Panc1 (cell line): ENCODE results near the gene FLOT2.

Experiments
- POLR2AphosphoS5 ChIP-seq: IDR thresholded peaks from 2 replicates; pipeline ENCODE4 v1.6.1; 2012; ENCODE audit warnings: mild to moderate bottlenecking, low read depth, low read length, moderate library complexity
- SIN3A ChIP-seq: IDR thresholded peaks from 2 replicates; pipeline ENCODE4 v1.6.1; 2012; ENCODE audit warnings: low read depth, mild to moderate bottlenecking, low read length, moderate library complexity, borderline replicate concordance; ENCODE audit not compliant: insufficient read depth
- TCF7L2 ChIP-seq: IDR thresholded peaks from 2 replicates; pipeline ENCODE4 v1.6.1; 2011; ENCODE audit warnings: mild to moderate bottlenecking, low read depth, low read length, inconsistent platforms
- TF ChIP-seq, protein P1 (sequence below): fragments of 450-650 bp; IDR thresholded peaks from 2 replicates; pipeline ENCODE4 v1.5.1; 2017; ENCODE audit warnings: mild to moderate bottlenecking
- TF ChIP-seq, protein P2 (sequence below), 2 experiments: IDR thresholded peaks; 2 replicates each; pipeline ENCODE4 v1.6.1; 2011 to 2012; ENCODE audit warnings: low read depth in 2 of 2, control low read depth in 1 of 2, low read length in 1 of 2, mild to moderate bottlenecking in 1 of 2, moderate library complexity in 1 of 2; ENCODE audit not compliant: insufficient read depth in 1 of 2

DNA sequence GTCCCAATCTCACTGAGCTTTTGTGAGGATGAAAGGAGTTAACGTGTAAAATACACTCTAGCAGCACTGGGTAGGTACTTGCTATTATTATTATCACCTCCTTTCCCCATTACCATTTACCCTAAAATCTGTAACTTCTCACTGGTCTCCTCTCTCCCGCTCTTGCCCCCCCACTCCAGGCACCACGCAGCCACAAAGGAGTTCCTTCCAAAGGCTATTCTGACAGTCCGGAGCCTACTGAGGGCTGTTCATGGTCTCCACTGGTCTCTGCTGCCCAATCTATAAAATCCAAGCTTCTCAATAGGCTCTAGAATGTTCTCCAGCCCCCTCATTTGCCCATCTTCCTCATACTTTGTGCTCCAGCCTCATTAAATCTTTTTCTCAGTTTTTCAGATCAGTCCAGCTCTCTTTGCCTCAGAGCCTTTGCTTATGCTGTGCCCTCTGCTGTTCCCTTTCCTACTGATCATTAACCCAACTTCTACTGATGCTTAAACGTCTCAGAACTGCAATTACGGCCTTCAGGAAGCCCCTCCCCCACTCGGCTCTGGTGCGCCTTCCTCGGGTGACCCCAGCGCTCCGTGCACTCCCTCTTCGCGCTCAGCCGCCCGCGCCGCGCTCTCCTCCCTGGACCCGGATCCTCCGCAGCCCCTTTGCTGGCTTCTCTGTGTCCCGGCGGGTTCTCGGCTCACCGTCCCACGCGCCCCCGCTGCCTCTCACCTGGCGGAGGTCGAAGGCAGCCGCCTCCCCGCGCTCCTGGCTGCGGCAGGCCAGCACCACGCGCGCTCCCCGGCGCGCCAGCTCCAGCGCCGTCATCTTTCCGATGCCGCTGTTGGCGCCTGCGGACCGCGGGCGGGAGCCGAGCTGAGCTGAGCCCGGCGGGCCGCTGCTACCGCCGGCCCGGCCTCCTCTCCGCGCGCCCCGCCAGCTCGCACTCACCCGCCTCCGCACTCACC lies 4.6 kb upstream of the FLOT2 start:
- TF ChIP-seq TCF7L2 (no peak), POLR2AphosphoS5 (no peak), SIN3A (no peak)
- TF ChIP-seq, protein P1, sequence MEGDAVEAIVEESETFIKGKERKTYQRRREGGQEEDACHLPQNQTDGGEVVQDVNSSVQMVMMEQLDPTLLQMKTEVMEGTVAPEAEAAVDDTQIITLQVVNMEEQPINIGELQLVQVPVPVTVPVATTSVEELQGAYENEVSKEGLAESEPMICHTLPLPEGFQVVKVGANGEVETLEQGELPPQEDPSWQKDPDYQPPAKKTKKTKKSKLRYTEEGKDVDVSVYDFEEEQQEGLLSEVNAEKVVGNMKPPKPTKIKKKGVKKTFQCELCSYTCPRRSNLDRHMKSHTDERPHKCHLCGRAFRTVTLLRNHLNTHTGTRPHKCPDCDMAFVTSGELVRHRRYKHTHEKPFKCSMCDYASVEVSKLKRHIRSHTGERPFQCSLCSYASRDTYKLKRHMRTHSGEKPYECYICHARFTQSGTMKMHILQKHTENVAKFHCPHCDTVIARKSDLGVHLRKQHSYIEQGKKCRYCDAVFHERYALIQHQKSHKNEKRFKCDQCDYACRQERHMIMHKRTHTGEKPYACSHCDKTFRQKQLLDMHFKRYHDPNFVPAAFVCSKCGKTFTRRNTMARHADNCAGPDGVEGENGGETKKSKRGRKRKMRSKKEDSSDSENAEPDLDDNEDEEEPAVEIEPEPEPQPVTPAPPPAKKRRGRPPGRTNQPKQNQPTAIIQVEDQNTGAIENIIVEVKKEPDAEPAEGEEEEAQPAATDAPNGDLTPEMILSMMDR: no peak
- TF ChIP-seq, protein P2, sequence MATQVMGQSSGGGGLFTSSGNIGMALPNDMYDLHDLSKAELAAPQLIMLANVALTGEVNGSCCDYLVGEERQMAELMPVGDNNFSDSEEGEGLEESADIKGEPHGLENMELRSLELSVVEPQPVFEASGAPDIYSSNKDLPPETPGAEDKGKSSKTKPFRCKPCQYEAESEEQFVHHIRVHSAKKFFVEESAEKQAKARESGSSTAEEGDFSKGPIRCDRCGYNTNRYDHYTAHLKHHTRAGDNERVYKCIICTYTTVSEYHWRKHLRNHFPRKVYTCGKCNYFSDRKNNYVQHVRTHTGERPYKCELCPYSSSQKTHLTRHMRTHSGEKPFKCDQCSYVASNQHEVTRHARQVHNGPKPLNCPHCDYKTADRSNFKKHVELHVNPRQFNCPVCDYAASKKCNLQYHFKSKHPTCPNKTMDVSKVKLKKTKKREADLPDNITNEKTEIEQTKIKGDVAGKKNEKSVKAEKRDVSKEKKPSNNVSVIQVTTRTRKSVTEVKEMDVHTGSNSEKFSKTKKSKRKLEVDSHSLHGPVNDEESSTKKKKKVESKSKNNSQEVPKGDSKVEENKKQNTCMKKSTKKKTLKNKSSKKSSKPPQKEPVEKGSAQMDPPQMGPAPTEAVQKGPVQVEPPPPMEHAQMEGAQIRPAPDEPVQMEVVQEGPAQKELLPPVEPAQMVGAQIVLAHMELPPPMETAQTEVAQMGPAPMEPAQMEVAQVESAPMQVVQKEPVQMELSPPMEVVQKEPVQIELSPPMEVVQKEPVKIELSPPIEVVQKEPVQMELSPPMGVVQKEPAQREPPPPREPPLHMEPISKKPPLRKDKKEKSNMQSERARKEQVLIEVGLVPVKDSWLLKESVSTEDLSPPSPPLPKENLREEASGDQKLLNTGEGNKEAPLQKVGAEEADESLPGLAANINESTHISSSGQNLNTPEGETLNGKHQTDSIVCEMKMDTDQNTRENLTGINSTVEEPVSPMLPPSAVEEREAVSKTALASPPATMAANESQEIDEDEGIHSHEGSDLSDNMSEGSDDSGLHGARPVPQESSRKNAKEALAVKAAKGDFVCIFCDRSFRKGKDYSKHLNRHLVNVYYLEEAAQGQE (IDR thresholded peaks at IDR 0.05; ENCODE audit: insufficient read depth in 1 of 2, low read depth in 2 of 2, low read length in 1 of 2): no peak
